Heart right ventricle (tissue), 16 donors: ENCODE measurements around the gene EFCAB14. TPM values are rescaled to one million over a fixed set of nuclear protein-coding genes. Genes with fewer than 3 reads are reported as not detected.
A peak's percentile ranks its signal among the peaks of the same experiment; 100 is the strongest.

Experiments used
- ATAC-seq, 8 donors: fragments of 200-7000 bp; cut with Tn5 transposase; one replicate each; pipeline ENCODE4 v1.9.1; 2020; ENCODE audit warnings: mild to moderate bottlenecking in 8 of 8, moderate library complexity in 8 of 8, moderate number of reproducible peaks in 1 of 8
- DNase-seq, 2 donors: peaks; one replicate each; pipeline ENCODE4 v3.0.0-alpha.2; 2020
- H3K27ac ChIP-seq, 10 donors: fragments of 200-600 bp; sonication (generic) in 2 of 10; one replicate each; pipeline versions ENCODE4 v1.5.0 to v1.8.0; 2020 to 2022; ENCODE audit warnings: mild to moderate bottlenecking in 3 of 10
- H3K27me3 ChIP-seq, 7 donors: fragments of 200-600 bp; one replicate each; pipeline ENCODE4 v1.8.0; 2021 to 2022; ENCODE audit warnings: mild to moderate bottlenecking in 2 of 7
- H3K36me3 ChIP-seq, 9 donors: fragments of 200-600 bp; sonication (generic) in 1 of 9; one replicate each; pipeline versions ENCODE4 v1.5.0 to v1.8.0; 2020 to 2022; ENCODE audit warnings: mild to moderate bottlenecking in 2 of 9
- H3K4me1 ChIP-seq, 9 donors: fragments of 200-600 bp; sonication (generic) in 1 of 9; one replicate each; pipeline versions ENCODE4 v1.5.0 to v1.8.0; 2020 to 2022; ENCODE audit warnings: mild to moderate bottlenecking in 4 of 9
- H3K4me3 ChIP-seq, 10 donors: fragments of 200-600 bp; sonication (generic) in 2 of 10; one replicate each; pipeline versions ENCODE4 v1.5.0 to v1.8.0; 2020 to 2022; ENCODE audit warnings: mild to moderate bottlenecking in 7 of 10, moderate library complexity in 2 of 10
- H3K9me3 ChIP-seq, 11 donors: fragments of 200-600 bp in 10 of 11; sonication (generic) in 2 of 11; one replicate each; pipeline versions ENCODE4 v1.5.0 to v1.8.0; 2013 to 2022; ENCODE audit warnings: mild to moderate bottlenecking in 2 of 11, control low read depth in 1 of 11, moderate library complexity in 1 of 11
- CTCF ChIP-seq, 9 donors: fragments of 200-600 bp; sonication (generic) in 2 of 9; IDR thresholded peaks; one replicate each; pipeline versions ENCODE4 v1.5.0 to v1.8.0; 2021 to 2022; ENCODE audit warnings: antibody characterized with exemption in 9 of 9, mild to moderate bottlenecking in 5 of 9, moderate library complexity in 1 of 9
- WGBS, 2 donors: extraction: QIAGEN DNeasy Blood & Tissue Kit; methylation state at CpG; one replicate each; pipeline ENCODE4 v1.1.7; 2013; ENCODE audit warnings: inconsistent platforms in 1 of 2; 5-methylcytosine and 5-hydroxymethylcytosine counted together
- intact Hi-C, 10 donors: fragments of 100-400 bp; cut with DNase I; formaldehyde crosslinking; loops; one replicate each; pipeline versions ENCODE4 v1.11.1 to v1.14.2; 2022
- polyA plus RNA-seq, 2 donors: library from polyadenylated mRNA; stranded (reverse); fragments of 200-250 nt; gene quantifications; one replicate each; pipeline ENCODE4 v1.2.3, GENCODE V29; 2013
- total RNA-seq, 10 donors: library from RNA; stranded (reverse); fragmentation: NEBNext Ultra II Directional in 3 of 10; extraction: Animal tissue kit (Norgen Biotek cat#: 25700) in 3 of 10; gene quantifications; one replicate each; pipeline versions ENCODE4 v1.2.1 to v1.2.4, GENCODE V29; 2021 to 2023
- donor health status: Arrhythmogenic right ventricular cardiomyopathy.
- donor health status: ischemic (EF 13 %, LVEDD 7.1; RV severe dilation, severe dysfunction).
- donor health status: healthy with polysubstance abuse.
- donor health status: DM: no; HTN: yes; CAD: no.
- donor health status: DM: no; HTN: no; CAD: no.
- donor health status: ischemic (EF 25% LVEDD 6.9; RV normal size, moderate dysfunction).
- donor health status: ischemic (EF 25% LVEDD 5.7; RV mildly dilated, moderate dysfunction).
- donor health status: healthy.
- donor health status: DM: yes; HTN: yes; CAD: no.
- donor health status: Ischemic cardiomyopathy.
- donor health status: ischemic (EF 35%, LVEDD 5.7; RV mildly dilated, moderate dysfunction).
- donor health status: nonischemic (EF 11% LVEDD 7.7; RV severe dilation, severe dysfunction).
- donor health status: DM: yes; HTN: yes; CAD: no.
- donor health status: PGD.
- donor health status: ischemic (EF 29% LVEDD 5.4; RV normal size, mild dysfunction).
- donor health status: nonischemic (EF 23%, LVEDD 6.1; RV moderate dilation, normal function).

The EFCAB14 gene
- total and polyA plus RNA-seq, 12 donors: 11.0 to 74.5 (median 59.9) TPM

DNA sequence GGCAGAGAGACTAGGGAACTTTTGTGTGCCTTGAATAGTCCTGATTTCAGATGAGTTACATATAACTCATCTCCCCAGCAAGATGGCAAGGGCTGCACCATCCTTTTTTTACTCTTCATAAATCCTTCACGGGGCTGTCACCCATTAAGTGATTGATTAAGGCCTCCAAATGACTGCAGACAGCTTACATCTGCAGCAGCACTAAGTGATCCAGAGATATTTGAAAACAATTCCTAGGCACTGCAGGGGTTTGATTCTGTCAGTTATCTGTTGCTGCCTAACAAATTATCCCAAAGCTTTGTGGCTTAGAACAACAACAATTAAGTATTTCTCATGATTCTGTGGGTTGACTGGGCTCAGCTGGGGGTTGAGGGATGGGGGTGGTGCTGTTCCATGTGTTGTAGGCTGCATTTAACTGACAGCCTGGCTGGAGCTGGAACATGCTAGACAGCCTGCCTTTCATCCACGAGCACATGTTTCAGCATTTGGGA is 27.9 kb downstream of the EFCAB14 start:
- no peak overlapping the region for H3K27ac ChIP-seq
- H3K36me3 ChIP-seq: peaks cover 0 to 92% (median 28%) of the 10 kb centered on the region in 9 donors
- WGBS, 2 donors: 88 to 95% methylated on average over 2 of the region's 2 CpGs
- no peak overlapping the region for H3K4me3 ChIP-seq
- no peaks in the 10 kb centered on the region for H3K9me3 ChIP-seq
- intact Hi-C loops: loop anchor here in 1 of 10 donors (2.0 kb wide), 1 partner anchor 24 kb away; no protein-coding TSS in a partner anchor
- H3K4me1 ChIP-seq: peaks cover 0 to 50% (median 34%) of the 10 kb centered on the region in 9 donors
- ATAC-seq (no peak), DNase-seq (no peak)
- no peaks in the 10 kb centered on the region for H3K27me3 ChIP-seq
- no peak for TF ChIP-seq CTCF (IDR thresholded peaks at IDR 0.05)

GRCh38 chr1:46689897-46690296 is 29.0 kb downstream of the EFCAB14 start:
- H3K9me3 ChIP-seq: no peaks in the 10 kb centered on the region
- DNase-seq (no peak), ATAC-seq (peak in 2 of 8 donors; percentile 21 to 55)
- 76 to 84% methylated on average over 1 of the region's 1 CpG for WGBS, 2 donors
- no peak overlapping the region for H3K4me3 ChIP-seq
- peaks cover 0 to 92% (median 26%) of the 10 kb centered on the region in 9 donors for H3K36me3 ChIP-seq
- peaks cover 0 to 51% (median 34%) of the 10 kb centered on the region in 9 donors for H3K4me1 ChIP-seq
- TF ChIP-seq CTCF (IDR thresholded peaks at IDR 0.05): no peak
- H3K27ac ChIP-seq: no peak overlapping the region
- H3K27me3 ChIP-seq: no peaks in the 10 kb centered on the region
- intact Hi-C loops: loop anchor here in 1 of 10 donors (2.0 kb wide), 1 partner anchor 23 kb away; no protein-coding TSS in a partner anchor

- 82 to 85% methylated on average over 2 of the region's 2 CpGs for whole genome bisulfite sequencing, 2 donors
- TF ChIP-seq CTCF (IDR thresholded peaks at IDR 0.05): no peak
- H3K27me3 ChIP-seq: no peaks in the 10 kb centered on the region
- intact Hi-C loops: no loop called here
- no peak for DNase-seq
- H3K27ac ChIP-seq: no peak overlapping the region
- H3K9me3 ChIP-seq: no peaks in the 10 kb centered on the region
- ATAC-seq: no peak
- H3K4me1 ChIP-seq: peaks cover 0 to 51% (median 34%) of the 10 kb centered on the region in 9 donors
- H3K4me3 ChIP-seq: no peak overlapping the region
- peaks cover 0 to 93% (median 31%) of the 10 kb centered on the region in 9 donors for H3K36me3 ChIP-seq
Observed at GRCh38 chr1:46689356-46689755, 29.6 kb downstream of the EFCAB14 start.

GRCh38 chr1:46687921-46688509 is 30.9 kb downstream of the EFCAB14 start:
- TF ChIP-seq CTCF (IDR thresholded peaks at IDR 0.05): no peak
- WGBS, 2 donors: 78 to 89% methylated on average over 9 of the region's 9 CpGs
- Histone ChIP-seq H3K36me3 (peaks cover 0 to 100% (median 44%) of the 10 kb centered on the region in 9 donors), H3K27ac (peak overlapping the region in 1 of 10 donors; percentile 19), H3K4me3 (no peak overlapping the region), H3K4me1 (peaks cover 0 to 45% (median 29%) of the 10 kb centered on the region in 9 donors), H3K27me3 (no peaks in the 10 kb centered on the region), H3K9me3 (no peaks in the 10 kb centered on the region)
- DNase-seq (no peak), ATAC-seq (peak in 1 of 8 donors; percentile 65)
- intact Hi-C loops: no loop called here
